Hepatic stellate cell (primary cell): ENCODE measurements around the gene TAS2R40.
"Not testable (repeated sequence)": the region's sequence is repeated elsewhere in the genome, so short reads cannot be mapped to it uniquely, and the experiment has no call there.

Experiments used
- DNase-seq: peaks from one replicate; pipeline ENCODE4 v3.0.0; 2011; ENCODE audit warnings: low spot score

The TAS2R40 gene

DNA sequence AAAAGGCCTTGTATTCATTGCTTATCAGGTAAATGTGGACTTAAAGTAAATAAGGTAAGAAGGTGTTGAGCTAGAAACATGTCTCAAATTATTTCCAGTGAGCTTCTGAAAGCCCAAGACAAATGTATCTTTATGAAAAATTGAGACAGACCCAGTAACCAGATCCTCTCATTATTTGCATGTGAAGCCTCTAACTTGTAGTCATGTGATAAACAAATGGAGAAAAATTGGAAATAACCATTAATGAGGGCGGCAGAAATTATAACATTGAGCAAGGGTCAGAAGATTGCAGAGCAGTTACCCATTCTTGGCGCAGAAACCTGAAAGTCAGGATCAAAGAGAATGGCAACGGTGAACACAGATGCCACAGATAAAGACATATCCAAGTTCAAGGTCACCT, at the start of gene TAS2R40:
Gene TAS2R40 (plus strand): TSS at position 301 of the 400 bp plus-strand sequence. CDS start 42 bp downstream, at position 343.
- DNase-seq = no peak

GRCh38 chr7:143172354-143172753, 49.5 kb upstream of the TAS2R40 start:
- DNase-seq = no peak

- no peak for DNase-seq
These were observed 45.7 kb upstream of the TAS2R40 start for GRCh38 chr7:143176128-143176527.

GRCh38 chr7:143177374-143178119, 44.3 kb upstream of the TAS2R40 start:
- DNase-seq = no peak

GRCh38 chr7:143180771-143181170, 41.1 kb upstream of the TAS2R40 start:
- DNase-seq = not testable (repeated sequence)

- no peak for DNase-seq
These were observed 40.5 kb upstream of the TAS2R40 start for GRCh38 chr7:143181349-143181748.

DNA sequence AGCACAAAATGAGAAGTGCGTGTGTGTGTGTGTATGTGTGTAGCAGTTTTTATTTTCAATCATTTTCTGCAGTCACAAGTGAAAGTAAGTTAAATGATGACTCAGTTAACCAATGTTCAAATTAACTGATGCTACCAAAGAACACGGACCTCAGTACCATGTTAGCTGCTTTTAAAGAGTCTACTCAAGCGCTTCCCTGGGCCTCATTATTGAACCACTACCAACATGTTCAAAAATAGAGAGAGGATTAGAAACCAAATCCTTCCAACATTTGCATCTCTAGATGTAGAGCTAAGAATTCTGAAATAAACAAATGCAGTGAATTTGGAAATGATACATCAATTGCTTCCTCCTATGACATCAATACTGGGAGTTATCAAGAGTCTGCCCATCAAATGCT, 38.8 kb upstream of the TAS2R40 start, which contains the start of gene TAS2R39:
Gene TAS2R39 (plus strand): TSS at position 396 of the 400 bp plus-strand sequence. CDS start 0 bp downstream, at position 396.
- no peak for DNase-seq

GRCh38 chr7:143185551-143185950, 36.3 kb upstream of the TAS2R40 start:
- no peak for DNase-seq

DNA sequence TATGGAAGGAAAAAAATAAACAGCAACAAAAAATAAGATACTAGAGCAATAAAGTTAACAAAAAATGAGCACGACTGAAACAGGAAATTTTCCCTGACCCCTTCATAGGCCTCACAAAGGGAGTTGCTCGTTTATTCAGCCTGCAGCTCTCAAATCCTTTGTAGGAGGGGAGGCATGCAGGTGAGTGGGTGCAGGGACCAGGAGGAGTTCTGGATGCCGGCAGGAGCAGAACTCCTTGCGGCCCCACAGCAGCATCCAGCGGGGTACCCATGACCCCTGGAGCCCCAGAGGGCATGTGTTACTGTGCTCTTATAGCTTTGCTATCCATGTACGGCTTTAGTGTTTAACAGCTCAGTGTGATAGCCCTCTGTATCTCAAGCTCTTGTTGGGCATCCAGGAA, 32.8 kb upstream of the TAS2R40 start:
- no peak for DNase-seq

GRCh38 chr7:143193880-143194279, 28.0 kb upstream of the TAS2R40 start:
- no peak for DNase-seq

DNA sequence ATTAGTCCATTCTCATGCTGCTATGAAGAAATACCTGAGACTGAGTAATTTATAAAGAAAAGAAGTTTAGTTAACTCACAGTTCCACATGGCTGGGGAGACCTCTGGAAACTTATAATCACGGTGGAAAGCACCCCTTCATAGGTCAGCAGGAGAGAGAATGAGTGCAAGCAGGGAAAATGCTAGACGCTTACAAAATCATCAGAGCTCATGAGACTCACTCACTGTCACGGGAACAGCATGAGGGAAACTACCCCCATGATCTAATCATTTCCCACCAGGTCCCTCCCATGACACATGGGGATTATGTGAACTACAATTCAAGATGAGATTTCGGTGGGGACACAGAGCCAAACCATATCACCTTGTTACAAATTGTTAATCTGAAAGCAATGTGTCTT, 22.8 kb upstream of the TAS2R40 start:
- DNase-seq = no peak

- no peak for DNase-seq
These were observed 19.7 kb upstream of the TAS2R40 start for GRCh38 chr7:143202161-143202560.

GRCh38 chr7:143203386-143203785, 18.5 kb upstream of the TAS2R40 start:
- DNase-seq = no peak

GRCh38 chr7:143205560-143206293, 16.1 kb upstream of the TAS2R40 start:
- no peak for DNase-seq

DNA sequence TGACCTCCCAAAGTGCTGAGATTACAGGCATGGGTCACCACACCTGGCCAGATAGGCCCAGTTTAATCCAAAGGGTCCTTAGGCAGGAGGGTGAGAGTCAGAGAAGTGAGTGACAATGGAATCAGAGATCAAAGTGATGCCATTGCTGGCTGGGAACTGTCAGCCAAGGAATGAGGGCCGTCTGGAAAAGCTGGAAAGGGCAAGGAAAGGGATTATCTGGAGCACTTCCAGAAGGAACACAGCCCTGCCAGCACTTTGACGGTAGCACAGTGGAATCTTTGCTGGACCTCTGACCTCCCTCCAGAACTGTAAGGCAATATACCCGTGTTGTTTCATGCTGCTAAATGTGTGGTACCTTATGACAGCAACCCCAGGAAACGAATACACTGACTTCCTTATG, 11.3 kb upstream of the TAS2R40 start:
- DNase-seq = no peak

DNA sequence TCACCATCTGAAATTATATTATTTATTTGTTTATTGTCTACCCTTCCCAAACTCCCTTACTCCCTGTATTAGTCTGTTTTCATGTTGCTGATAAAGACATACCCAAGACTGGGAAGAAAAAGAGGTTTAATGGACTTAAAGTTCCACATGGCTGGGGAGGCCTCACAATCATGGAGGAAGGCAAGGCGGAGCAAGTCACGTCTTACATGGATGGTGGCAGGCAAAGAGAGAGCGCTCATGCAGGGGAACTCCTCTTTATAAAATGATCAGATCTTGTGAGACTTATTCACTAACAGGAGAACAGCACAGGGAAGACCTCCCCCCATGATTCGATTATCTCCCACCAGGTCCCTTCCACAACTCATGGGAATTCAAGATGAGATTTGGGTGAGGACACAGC, 8.4 kb upstream of the TAS2R40 start:
- not testable (repeated sequence) for DNase-seq

DNA sequence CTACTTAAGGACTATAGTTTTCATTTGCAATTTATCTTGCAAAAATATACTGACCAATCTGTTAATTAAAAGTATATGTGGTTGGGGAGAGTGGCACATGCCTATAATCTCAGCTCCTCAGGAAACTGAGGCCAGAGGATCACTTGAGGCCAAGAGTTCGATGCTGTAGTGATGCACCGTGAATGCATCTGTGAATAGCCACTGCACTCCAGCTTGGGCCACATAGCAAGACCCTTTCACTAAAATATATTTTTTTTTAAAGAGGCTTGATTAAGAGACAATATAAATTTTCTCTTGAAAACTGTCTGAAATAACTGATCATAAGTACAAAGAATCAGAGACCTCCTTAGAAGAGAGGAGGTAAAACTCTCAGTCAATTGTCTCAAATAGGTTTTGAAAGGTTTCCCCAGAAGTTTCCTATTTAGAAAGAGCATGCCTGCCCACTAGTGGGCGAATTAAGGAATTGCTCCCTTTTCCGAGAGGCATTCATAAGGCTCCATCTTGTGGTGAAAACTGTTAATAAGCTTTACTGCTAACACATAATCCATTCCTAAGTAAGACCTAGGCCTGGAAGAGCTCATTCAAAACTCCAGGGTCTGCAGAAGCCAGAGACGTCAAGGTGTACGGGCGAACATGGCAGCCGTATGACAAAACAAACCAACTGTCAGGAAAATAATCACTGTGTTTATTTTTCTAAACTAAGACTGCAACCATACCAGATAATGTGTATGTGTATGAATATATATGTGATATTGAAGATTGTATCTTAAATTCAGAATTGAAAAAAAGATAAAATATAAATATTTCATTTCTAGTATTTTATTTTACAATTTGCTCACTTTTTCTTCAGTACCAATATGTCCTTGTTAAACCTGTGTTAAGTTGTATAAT, 6.8 kb upstream of the TAS2R40 start:
- peak; percentile 50 for DNase-seq

DNA sequence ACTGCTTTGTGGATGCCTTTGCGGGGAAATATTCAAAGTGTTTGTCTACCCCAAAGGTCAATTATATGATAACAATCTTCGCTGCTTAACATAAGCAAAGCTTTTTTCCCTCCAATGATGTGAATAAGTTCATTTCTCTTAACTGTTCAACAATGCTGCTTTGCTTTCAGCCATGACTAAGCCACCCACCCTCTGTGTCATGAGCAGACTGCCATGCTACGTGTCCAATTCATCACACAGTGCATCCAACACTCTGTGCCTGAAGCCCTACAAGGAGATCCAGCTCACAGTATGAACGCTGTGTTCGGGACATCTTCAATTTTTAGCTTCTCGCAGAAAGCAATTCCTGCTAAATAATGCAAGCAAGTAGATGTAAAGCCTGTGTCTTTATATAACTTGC, 5.7 kb upstream of the TAS2R40 start:
- DNase-seq = no peak

DNA sequence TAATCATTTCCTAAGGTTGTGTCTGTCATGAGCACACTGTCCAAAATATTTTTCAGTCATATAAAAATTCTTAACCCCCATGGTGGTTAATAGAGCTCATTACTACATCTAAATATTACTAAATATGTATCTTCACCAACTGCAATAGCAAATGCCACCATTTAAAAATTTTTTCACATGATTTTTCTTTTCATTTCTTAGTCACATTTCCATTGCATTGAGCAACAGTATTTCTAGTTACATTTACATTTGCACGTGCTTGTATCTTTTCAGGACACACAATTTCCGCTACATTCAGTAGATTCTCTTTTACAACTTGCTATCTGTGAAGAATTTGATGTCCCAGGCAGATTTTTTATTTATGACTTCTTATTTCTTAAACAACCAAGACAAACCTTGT, 5.2 kb upstream of the TAS2R40 start:
- DNase-seq = no peak

- no peak for DNase-seq
These were observed 4.0 kb upstream of the TAS2R40 start for GRCh38 chr7:143217806-143218205.

GRCh38 chr7:143221286-143221685, 551 bp upstream of the TAS2R40 start:
- DNase-seq = no peak

DNA sequence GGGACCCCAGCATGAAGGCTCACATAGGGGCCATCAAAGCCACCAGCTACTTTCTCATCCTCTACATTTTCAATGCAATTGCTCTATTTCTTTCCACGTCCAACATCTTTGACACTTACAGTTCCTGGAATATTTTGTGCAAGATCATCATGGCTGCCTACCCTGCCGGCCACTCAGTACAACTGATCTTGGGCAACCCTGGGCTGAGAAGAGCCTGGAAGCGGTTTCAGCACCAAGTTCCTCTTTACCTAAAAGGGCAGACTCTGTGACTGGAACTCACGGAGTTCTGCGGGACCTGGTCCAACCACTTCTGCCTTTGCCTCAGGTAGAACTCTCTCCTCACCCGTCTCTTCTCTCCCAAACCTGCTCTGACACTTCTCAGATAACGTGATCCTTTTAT, 945 bp downstream of the TAS2R40 start:
- no peak for DNase-seq
